ENCODE results near the gene ADGRG3.

- TF ChIP-seq PPARA (CRISPR knock-in tag; IDR thresholded peaks at IDR 0.05; ENCODE audit: borderline replicate concordance) (no peak), RARB (CRISPR knock-in tag; IDR thresholded peaks at IDR 0.05) (no peak), ARNTL (CRISPR knock-in tag; IDR thresholded peaks at IDR 0.05; ENCODE audit: borderline replicate concordance, low read depth) (no peak)
- TF ChIP-seq, protein P1, sequence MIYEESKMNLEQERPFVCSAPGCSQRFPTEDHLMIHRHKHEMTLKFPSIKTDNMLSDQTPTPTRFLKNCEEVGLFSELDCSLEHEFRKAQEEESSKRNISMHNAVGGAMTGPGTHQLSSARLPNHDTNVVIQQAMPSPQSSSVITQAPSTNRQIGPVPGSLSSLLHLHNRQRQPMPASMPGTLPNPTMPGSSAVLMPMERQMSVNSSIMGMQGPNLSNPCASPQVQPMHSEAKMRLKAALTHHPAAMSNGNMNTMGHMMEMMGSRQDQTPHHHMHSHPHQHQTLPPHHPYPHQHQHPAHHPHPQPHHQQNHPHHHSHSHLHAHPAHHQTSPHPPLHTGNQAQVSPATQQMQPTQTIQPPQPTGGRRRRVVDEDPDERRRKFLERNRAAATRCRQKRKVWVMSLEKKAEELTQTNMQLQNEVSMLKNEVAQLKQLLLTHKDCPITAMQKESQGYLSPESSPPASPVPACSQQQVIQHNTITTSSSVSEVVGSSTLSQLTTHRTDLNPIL (CRISPR knock-in tag; IDR thresholded peaks at IDR 0.05; ENCODE audit: low read depth) = no peak
Observed at GRCh38 chr16:57637424-57637823, 30.7 kb upstream of the ADGRG3 start.
